Measurements from ENCODE around the gene CELSR1.
"Not testable (repeated sequence)": the region's sequence is repeated elsewhere in the genome, so short reads cannot be mapped to it uniquely, and the experiment has no call there.

Gene CELSR1

DNA sequence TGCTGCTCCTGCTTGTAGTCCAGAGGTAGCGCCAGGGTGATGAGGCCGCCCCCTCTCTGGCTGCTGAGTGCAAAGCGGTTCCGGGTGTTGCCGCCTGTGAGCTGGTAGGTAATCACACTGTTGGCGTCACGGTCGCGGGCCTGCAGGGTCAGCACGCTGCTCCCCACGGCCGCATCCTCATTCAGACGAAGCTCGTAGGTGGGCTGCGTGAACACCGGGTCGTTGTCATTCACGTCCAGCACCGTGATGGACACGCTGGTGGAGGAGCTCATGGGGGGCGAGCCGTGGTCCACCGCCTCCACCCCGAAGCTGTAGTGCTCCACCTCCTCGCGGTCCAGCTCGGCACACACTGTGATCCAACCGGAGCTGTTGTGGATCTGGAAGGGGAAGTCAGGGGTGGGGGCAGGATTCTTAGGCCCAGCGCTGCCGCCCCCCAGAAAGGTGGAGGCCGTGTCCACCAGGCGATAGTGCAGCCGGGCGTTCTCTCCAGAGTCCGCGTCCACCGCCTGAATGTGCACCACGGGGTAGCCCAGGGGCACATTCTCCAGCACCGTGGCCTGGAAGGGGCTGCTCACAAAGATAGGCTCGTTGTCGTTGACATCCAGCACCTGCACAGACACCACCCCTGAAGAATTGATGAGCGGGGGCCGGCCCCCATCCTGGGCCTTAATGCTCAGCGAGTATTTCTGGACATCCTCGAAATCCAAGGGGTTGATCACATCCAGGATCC is 2.4 kb downstream of the CELSR1 start:
- DNase-seq (ENCODE audit: low read depth, low spot score) = no peak

DNA sequence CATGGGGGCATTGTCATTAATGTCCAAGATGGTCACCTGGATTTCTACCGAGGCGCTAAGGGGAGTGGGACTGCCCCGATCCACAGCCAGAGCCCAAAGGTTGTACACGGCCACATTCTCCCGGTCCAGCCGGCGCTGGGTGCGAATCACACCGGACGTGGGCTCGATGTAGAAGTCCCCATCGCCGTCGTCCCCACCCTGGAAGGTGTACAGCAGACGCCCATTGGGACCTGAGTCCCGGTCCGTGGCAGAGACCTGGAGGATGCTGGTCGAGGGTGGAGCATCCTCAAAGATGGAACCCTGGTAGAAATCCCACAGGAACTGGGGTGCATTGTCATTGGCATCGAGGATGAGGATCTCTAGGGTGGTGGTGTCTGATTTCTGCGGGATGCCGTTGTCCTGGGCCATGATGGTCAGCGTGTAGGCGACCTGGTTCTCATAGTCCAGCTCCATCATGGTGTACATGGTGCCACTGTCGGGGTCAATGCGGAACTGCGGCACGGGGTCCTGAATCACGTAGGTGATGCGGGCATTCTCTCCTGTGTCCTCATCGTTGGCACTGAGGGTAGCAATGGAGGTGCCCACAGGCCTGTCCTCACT is 3.1 kb downstream of the CELSR1 start:
- DNase-seq (ENCODE audit: low read depth, low spot score) = no peak

DNA sequence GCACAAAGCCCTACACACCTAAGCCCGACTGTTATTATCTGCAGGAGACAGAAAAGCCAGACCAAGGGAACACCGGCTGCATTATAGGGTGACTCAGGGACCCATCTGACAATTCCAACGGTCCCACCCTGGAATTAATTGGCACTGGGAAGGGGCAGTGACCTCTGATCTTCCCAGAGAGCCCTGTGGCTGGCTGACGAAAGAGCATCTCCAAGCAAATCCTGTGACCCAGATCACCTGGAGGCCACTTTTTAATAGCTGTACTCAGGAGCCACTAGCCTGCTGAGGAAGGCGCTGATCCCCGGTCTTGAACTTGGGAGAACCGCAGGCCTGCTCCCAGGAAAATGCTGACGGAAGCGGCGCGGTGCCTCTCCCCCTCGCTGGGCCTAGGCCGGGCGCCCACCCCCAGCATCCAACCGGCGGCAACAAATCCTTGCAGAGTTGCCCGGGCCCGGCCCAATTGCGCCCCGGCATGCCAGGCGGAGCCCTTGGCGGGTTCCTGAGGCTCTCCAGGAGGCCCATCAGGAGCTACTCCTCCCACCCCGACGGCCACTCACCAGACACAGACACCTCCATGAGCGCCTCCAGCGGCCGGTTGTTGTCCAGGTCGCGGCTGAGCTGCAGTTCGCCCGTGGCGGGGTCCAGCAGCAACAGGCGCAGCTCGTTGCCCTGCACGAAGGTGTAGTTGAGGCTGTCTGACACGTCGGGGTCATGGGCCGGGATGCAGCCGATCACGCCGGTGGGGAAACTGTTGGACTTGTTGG is 4.2 kb downstream of the CELSR1 start:
- DNase-seq (ENCODE audit: low read depth, low spot score) = peak; percentile 69

DNA sequence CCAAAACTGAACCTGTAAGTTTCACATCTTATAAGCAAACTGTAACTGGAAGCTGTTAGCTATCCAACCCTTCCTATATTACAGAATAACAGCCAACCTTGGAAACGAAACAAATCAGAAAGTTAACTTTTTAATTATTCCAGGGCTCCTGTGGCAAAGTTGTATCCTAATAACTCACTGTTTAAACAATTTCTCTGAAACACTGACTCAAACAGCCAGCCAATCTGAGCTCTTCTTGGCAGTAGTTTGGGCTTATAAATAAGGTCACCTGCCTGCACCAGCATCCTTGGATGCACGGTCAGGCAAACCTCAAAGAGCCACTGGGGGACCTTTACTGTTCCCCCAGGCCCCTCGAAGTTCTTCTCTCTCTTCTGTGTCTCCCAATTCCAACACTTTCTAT is 5.0 kb downstream of the CELSR1 start:
- DNase-seq (ENCODE audit: low read depth, low spot score) = no peak

DNA sequence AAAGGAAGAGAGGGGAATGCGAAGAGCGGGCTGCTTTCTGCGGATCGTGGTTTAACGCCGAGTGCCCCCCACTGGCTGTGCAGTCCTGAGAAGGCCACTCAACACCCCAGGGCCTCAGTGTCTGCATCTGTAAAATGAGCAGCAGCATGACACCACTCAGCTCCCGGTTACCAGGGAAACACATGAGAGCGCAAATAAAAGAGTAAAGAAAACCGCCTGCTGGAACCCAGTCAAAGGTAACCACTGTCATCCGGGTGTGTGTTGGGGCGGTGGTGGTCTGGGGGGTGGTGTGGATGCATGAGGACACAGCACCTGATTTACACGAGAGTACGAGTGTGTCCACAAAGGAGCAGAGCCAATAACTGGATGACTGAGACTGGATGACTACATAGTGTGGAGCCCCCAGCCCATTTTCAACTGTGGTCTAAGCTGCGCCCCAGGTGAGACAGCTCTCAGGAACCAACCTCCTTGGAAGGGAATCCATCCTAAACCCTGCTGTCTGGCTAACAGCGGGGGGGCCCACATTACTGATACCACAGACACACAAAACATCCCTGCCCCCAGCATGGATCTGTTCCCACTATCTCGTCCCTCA is 5.7 kb downstream of the CELSR1 start:
- DNase-seq (ENCODE audit: low read depth, low spot score) = peak; percentile 30

DNA sequence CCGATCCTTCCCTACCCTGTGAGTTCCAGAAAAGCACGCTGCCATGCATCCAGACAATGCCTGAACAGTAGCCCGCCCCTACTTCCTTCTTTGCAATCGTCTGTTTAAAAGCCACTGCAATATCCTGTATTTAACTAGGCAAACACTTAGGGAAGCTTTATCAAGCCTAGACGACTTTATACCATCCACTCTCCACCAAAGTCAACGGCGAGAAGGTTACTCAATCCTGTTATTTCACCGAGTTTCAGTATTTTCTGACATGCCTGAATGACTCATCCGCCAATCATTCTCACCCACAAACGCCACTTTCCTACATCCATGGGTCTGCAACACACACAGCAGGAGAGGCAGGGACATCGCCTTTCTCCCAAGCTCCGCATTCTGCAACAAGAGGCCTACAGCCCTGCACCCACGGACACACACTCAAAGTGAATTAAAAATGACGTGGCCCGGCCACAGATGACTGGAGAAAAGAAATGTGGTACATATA is 9.3 kb downstream of the CELSR1 start:
- DNase-seq (ENCODE audit: low read depth, low spot score) = peak; percentile 96

DNA sequence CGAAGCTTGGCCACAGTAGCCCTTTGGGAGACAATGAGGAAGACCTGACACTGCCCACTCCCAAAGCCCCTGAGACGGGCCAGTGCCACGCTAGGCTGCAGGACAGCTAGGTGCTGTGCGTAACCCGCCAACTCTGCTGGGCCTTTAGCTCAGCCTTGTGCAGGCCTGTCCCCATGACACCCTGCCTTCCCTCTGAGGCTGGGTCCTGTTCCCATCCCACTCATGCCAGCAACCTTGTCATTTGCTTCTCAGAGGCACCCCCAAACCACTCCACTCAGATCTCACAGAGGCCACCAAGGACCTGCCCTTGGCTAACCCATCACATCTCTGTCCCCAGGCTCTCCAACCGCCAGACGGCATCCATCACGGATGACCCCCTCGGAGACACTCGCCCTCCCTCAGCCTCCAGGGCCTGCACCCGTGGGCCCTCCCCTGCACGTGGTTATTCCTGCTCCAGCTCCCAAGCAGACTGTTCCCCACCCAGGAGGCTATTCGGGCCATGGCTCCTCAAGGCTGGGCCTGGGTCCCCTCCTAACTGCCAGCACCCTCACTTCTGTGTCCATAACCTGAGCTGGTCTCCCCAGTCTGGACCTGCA is 11.1 kb downstream of the CELSR1 start:
- no peak for DNase-seq (ENCODE audit: low read depth, low spot score)

DNA sequence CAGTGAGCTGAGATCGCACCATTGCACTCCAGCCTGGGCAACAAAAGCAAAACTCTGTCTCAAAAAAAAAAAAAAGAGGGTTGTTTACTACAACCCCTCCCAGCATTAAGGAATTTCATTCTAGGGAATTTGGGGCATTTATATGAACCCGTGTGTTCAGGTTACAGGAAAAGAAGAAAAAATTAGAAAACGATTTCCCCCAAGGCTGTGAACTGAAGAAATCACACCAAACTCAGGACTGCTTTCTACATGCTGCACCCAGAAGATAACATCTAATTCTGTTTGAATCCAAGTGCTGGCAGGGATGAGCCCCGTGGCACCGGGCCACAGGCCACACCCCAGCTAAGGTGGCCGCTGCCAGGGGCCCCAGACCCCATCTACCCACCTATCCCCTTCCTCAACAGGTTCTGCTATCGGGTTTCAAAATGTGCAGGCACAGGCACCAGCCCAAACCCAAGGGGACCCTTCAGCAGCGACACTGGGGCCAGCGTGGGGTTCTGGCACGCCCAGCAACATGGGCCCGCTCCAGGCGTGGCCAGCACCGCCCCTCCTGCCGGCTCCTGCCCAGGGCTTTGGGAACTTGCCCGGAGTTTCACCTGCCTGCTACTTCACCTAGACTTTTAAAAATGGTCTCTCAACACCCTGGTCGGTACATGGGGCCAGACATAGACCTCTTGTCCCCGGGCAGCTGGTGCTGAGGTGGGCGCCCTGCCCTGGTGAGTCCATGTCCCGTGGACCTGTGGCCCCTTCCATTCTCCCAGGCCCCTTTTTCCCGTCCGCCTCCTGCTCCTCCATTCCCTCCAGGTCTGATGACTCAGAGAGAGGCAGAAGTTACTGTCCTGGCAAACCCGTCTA is 11.8 kb downstream of the CELSR1 start:
- DNase-seq (ENCODE audit: low read depth, low spot score) = no peak

DNA sequence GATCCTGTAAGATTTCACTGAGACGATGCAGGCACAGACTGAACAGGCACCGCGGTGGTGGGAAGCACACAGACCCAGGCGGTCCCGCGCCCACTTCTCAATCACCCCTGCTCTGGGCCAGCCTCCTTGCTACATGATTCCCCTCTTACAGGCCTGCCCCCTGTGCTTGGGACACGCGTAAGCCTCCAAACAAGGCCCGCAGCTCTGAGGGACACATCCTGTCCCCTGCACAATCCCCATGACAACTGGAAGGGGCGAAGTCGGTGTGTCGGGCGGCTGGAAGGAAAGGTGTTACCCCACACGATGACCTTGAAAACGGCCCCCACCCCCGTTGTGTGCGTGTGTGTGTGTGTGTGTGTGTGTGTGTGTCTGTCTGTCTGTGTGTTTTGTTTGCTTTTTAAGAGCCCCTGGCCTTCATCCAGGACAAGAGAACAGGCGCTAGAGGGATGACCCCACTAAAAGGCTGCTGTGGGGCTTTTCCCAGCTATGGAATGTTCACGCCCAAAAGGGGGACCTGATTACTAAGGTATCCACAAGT is 13.1 kb downstream of the CELSR1 start:
- DNase-seq (ENCODE audit: low read depth, low spot score) = no peak

DNA sequence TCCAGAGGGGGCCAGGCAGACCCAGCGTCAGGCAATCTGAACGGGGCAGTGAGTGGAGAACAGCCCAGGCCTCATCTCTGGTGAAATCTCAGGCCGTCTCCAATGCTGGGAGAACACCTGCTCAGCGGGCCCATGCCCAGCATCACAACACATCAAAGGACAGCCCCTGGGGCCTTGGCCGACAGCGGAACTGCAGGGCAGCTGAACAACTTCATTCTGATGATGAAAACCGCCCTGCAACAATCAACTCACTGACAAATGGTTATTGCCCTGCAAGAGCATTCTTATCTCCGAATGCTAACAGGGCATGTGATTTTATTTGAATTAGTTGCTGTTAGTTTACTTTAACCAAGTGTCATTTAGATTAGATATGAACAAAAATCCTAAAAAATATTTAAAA is 14.6 kb downstream of the CELSR1 start:
- DNase-seq (ENCODE audit: low read depth, low spot score) = no peak

DNA sequence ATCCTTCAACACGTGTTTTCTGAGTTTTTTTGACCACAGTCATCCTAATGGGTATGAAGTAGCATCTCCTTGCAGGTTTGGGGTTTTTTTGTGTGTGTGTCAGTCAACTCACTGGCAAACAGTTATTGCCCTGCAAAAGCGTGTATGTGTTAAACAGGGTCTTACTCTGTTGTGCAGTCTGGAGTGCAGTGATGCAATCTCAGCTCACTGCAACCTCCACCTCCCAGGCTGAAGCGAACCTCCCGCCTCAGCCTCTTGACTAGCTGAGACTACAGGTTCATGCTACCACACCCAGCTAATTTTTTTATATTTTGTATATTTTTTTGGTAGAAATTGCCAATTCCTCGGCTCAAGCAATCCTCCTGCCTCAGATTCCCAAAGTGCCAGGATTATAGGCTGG is 15.4 kb downstream of the CELSR1 start:
- no peak for DNase-seq (ENCODE audit: low read depth, low spot score)

DNA sequence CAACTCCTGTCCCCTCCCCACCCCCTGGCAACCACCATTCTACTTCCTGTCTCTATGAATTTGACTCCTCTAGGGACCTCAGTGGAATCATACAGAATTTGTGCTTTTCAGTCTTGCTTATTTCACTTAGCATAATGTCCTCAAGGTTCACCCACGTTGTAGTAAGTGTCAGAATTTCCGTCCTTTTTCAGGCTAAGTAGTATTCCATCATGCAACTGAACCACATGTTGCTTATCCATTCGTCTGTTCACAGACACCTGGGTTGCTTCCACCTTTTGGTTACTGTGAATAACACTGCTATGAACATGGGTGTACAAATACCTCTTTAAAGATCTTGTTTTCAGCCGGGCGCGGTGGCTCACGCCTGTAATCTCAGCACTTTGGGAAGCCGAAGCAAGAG is 16.5 kb downstream of the CELSR1 start:
- no peak for DNase-seq (ENCODE audit: low read depth, low spot score)

DNA sequence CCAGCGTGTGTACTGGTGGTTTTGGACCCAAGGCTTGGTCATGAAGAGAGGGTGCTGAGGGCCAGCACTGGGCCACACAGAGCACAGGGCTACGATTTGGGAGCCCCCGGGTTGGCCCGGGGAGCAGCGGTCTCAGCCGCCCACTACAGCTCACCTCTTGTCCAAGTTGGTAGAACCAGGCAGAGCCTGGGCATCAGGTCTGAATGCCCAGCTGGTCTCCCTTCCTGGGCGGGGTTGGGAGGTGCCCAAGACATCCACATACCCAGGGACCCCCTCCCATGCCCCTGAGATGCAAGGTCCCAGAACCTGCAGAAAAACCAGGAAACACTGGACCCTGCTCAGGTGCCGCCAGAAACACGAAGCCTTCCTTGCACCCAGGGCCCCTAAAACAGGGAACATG is 18.0 kb downstream of the CELSR1 start:
- no peak for DNase-seq (ENCODE audit: low read depth, low spot score)

DNA sequence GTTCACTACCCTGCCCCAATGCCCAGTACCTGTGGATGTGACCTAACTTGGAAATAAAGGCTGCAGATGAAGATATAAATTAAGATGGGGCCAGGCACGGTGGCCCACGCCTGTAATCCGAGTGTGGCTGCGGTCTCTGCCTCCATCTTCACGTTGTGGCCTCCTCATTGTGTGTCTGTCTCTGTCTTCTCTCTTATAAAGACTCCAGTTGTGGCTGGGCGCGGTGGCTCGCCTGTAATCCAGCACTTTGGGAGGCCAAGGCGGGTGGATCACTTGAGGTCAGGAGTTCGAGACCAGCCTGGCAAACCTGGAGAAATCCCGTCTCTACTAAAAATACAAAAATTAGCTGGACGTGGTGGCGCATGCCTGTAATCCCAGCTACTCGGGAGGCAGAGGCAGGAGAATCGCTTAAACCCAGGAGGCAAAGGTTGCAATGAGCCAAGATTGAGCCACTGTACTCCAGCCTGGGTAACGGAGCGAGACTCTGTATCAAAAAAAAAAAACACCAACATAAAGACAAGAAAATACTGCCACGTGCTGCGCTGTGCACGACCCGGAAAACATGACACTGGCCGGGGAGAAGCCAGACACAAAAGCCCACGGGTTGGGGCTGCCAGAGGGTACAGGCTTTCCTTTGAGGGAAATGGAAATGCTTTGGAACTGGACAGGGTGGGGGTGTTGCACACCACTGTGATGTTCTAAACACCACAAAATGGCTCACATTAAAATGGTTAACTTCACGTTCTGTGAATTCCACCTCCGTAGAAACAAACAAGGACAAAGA is 18.7 kb downstream of the CELSR1 start:
- DNase-seq (ENCODE audit: low read depth, low spot score) = no peak

DNA sequence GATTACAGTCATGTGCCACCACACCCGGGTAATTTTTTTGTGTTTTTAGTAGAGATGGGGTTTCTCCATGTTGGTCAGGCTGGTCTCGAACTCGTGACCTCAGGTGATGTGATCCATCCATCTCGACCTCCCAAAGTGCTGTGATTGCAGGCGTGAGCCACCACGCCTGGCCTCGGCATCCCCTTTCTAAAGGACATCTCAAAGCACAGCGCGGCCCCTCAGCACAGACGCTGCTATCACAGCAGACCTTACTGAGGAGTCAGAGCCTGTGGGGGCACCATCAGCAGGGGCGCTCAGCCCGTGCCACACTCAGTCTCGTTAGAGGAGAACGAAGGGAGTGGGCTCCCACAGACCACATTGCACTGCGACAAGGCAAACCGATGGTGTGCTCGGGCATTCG is 19.4 kb downstream of the CELSR1 start:
- no peak for DNase-seq (ENCODE audit: low read depth, low spot score)

DNA sequence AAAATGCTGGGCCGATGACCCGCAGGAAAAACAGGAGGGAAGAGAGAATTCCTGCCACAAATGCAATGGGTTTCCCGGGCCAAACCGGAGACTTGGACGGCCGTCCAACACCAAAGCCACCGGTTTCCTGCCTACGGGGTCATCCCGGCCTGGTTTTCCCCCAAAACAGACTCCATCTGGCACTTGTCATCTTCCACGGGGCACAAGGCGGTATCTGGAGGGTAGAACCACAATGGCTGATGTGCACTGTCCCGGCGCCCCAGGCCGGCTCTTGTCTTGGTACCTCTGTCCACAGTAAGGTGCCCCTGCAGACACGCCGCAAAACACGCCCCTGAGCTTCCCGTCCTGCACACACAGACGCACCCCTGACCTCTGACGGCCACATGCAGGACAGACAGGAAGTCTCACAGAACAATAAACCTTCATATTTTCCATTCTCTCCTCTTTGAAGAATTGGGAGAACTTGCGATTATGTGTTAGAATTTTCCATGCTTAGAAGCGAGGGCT is 20.1 kb downstream of the CELSR1 start:
- no peak for DNase-seq (ENCODE audit: low read depth, low spot score)

DNA sequence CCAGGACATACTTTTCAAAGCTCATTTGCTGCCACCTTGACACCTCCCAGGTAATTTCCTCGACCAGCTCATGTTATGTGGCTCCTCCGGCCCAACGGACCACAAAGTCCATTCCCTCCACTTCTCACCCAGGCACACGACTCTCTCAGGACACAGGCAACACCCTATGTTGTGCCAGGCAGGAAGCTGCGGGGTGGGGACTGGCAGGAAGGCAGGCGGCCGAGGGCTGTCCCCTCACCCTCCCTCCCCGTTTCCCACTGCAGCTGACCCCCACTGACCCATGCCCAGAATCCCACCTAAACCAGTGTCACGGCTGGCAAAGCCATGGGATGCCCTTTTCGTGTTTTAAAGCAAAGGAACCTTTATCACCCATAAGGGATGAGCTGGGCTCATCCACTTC is 20.8 kb downstream of the CELSR1 start:
- DNase-seq (ENCODE audit: low read depth, low spot score) = no peak

DNA sequence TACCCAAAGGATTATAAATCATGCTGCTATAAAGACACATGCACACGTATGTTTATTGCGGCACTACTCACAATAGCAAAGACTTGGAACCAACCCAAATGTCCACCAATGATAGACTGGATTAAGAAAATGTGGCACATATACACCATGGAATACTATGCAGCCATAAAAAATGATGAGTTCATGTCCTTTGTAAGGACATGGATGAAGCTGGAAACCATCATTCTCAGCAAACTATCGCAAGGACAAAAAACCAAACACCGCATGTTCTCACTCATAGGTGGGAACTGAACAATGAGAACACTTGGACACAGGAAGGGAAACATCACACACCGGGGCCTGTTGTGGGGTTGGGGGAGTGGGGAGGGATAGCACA is 21.3 kb downstream of the CELSR1 start:
- not testable (repeated sequence) for DNase-seq (ENCODE audit: low read depth, low spot score)

DNA sequence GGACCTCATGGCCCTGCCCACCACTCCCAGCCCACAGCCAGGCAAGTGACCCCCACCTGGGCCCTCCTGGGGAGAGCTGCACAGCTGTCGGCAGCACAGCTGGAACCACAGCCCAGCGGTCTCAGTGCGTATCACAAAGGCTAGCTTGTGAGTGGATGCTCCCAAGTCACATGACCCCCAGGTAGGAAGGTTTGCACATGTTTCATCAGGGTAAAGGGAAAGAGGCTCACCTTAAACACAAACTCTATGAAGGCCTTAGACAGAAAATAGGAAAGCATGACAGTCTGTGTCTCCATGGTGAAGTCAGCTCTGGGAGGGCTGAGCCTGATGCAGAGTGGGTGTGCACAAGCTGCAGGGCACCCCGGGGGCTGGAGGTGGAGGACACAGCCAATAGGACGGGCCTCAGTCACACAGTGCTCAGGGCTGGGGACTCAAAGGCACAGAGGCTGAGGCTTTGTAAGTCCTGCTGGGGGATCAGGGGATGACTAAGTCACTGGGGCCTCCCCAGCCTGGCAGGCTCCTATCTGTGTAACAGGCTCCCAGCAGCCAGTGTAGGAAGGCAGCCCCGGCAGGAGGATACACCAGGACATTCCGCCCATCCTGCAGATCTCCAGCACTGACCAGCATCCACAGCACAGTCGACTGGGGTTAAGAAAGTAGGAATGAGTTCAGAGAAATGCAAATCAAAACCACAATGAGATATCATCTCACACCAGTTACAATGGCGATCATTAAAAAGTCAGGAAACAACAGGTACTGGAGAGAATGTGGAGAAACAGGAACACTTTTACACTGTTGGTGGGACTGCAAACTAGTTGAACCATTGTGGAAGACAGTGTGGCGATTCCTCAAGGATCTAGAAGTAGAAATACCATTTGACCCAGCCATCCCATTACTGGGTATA is 22.0 kb downstream of the CELSR1 start:
- DNase-seq (ENCODE audit: low read depth, low spot score) = no peak

Measured in astrocyte of the hippocampus (primary cell).